ENCODE measurements around the gene TLE3. TPM values are rescaled to one million over a fixed set of nuclear protein-coding genes. Genes with fewer than 3 reads are reported as not detected.

The TLE3 gene
- total RNA-seq, 3 donors from 2014 or later, result 67.0 to 73.9 (median 73.4) TPM

GRCh38 chr15:70059476-70060213, 38.1 kb downstream of the TLE3 start:
- peak in 1 of 2 donors; percentile 37 for DNase-seq (ENCODE audit: low spot score in 2 of 2)
- no peaks in the 10 kb centered on the region for H3K4me1 ChIP-seq
- intact Hi-C loops (cut with DNase I; ENCODE audit: low total_unique reads), result no loop called here
- H3K27ac ChIP-seq, result no peak overlapping the region
- no peaks in the 10 kb centered on the region for H3K9me3 ChIP-seq
- H3K36me3 ChIP-seq, result peaks cover 15% of the 10 kb centered on the region
- no peak overlapping the region for H3K4me3 ChIP-seq
- no peaks in the 10 kb centered on the region for H3K27me3 ChIP-seq
- TF ChIP-seq POLR2AphosphoS5 (IDR thresholded peaks at IDR 0.05) (no peak), CTCF (IDR thresholded peaks at IDR 0.05) (no peak), POLR2A (IDR thresholded peaks at IDR 0.05) (no peak)

DNA sequence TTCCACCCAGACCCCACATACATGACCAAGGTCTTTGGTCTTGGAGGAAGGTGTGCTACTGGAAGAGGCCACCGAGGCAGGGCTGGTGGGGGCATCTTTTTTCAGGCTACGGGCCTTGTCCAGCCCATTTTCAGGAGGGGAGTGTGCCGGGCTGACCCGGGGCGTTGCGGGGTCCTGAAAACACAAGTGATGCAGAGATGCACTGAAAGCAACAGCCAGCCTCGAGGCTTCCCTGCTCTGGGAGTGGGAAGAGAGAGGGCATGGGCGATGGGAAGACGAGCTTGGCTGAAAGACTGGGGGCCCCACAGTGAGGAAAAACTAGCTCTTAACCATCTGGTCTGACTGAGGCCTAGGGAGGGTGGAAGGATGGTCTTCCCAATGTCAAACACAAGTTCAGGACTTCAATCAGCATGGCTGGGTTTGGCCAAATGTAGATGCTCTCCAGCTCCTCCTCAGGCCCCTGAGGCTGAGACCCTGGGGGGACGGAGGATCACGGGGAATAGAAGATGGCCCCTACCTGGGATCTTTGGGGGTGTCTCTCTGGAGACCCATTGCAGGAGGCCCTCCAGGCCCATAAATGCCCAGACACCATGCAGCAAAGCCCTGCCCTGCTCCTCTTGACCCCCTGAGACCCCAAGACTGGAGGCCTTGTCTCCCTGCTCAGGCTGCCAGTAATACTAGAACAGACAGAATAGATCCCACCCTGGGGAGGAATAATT, 38.9 kb downstream of the TLE3 start:
- peak in 1 of 2 donors; percentile 39 for DNase-seq (ENCODE audit: low spot score in 2 of 2)
- Histone ChIP-seq H3K27me3 (no peaks in the 10 kb centered on the region), H3K9me3 (no peaks in the 10 kb centered on the region), H3K27ac (no peak overlapping the region), H3K4me3 (no peak overlapping the region), H3K36me3 (peaks cover 20% of the 10 kb centered on the region), H3K4me1 (no peaks in the 10 kb centered on the region)
- TF ChIP-seq POLR2A (IDR thresholded peaks at IDR 0.05) (no peak), POLR2AphosphoS5 (IDR thresholded peaks at IDR 0.05) (no peak), CTCF (IDR thresholded peaks at IDR 0.05) (no peak)
- intact Hi-C loops (cut with DNase I; ENCODE audit: low total_unique reads), result no loop called here

DNA sequence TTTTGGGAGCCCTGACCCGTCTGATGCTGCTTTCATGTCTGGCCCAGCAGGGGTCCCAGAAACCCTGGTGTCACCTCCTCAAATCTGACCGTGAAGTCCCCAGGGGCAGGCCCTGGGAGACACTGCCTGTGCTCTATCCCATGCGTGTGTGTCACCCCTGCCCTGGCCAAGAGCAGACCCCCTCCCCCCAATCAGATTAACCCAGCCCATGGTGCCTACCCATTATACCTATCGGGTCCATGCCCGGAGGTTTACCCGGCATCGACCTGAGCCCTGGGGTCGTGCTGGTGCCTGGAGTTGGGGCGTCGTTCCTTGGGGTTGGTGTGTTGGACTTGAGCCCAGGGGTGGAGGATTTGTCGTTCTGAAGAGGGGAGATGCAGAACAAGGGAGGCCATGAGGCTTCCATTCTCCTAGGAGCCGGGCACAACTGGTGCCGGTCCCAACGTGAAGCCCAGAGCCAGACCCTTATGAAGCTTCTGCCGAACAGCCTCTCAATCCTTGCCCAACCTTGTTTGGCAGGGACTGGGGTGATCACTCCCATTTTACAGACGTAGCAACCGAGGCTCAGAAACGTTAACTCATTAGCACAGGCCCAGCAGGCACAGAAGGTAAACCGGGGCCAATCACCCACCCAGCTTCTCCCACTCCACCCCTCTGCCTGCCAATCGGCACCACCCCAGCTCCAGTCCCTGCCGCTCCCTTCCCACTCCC, 39.6 kb downstream of the TLE3 start:
- no peak for TF ChIP-seq CTCF (IDR thresholded peaks at IDR 0.05)
- TF ChIP-seq POLR2AphosphoS5 (IDR thresholded peaks at IDR 0.05), result no peak
- no peak for TF ChIP-seq POLR2A (IDR thresholded peaks at IDR 0.05)
- peak in 1 of 2 donors; percentile 46 for DNase-seq (ENCODE audit: low spot score in 2 of 2)
- H3K4me3 ChIP-seq, result no peak overlapping the region
- no peaks in the 10 kb centered on the region for H3K4me1 ChIP-seq
- no peaks in the 10 kb centered on the region for H3K9me3 ChIP-seq
- intact Hi-C loops (cut with DNase I; ENCODE audit: low total_unique reads), result no loop called here
- no peak overlapping the region for H3K27ac ChIP-seq
- H3K27me3 ChIP-seq, result no peaks in the 10 kb centered on the region
- peaks cover 20% of the 10 kb centered on the region for H3K36me3 ChIP-seq

DNA sequence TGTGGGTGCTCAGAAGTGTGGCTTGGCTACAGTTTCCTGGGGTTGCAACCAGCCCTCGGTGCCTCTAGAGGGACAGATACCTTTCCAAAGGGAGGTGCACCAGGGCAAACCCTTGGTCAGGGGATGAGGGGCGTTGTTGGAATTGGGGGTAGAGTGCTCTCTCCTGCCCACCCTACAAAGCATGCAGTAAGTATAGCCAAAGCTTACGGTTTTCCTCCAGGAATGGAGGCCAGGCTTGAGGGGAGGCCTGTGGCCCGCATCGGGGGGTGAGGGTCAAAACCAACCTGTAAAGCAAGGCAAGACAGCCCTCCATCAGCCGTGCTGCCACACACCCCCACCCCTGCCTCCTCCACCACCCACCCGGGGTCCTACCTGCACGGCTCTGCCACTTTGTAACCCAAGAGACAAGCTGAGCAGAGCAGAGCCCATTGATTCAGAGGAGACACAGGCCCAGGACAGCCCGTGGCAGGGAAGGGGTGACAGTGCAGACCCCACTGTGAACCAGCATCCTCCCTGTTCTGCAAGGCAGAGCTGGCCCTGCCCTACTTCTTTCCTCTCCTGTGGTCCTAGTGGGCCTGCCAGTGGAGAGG, 41.5 kb downstream of the TLE3 start:
- H3K9me3 ChIP-seq, result no peaks in the 10 kb centered on the region
- H3K27ac ChIP-seq, result no peak overlapping the region
- intact Hi-C loops (cut with DNase I; ENCODE audit: low total_unique reads), result no loop called here
- TF ChIP-seq CTCF (IDR thresholded peaks at IDR 0.05) (no peak), POLR2A (IDR thresholded peaks at IDR 0.05) (no peak), POLR2AphosphoS5 (IDR thresholded peaks at IDR 0.05) (no peak)
- H3K27me3 ChIP-seq, result no peaks in the 10 kb centered on the region
- H3K4me1 ChIP-seq, result no peaks in the 10 kb centered on the region
- peak in 1 of 2 donors; percentile 49 for DNase-seq (ENCODE audit: low spot score in 2 of 2)
- peaks cover 34% of the 10 kb centered on the region for H3K36me3 ChIP-seq
- H3K4me3 ChIP-seq, result no peak overlapping the region
